ENCODE measurements around the gene ELAVL3. TPM values are rescaled to one million over a fixed set of nuclear protein-coding genes. Genes with fewer than 3 reads are reported as not detected.

Gene ELAVL3
- total and polyA plus RNA-seq, 2 of the 8 experiments (the other 6 are each of a cell fraction or from before 2014, with no cell fraction given): 0.80 to 1.0 TPM

DNA sequence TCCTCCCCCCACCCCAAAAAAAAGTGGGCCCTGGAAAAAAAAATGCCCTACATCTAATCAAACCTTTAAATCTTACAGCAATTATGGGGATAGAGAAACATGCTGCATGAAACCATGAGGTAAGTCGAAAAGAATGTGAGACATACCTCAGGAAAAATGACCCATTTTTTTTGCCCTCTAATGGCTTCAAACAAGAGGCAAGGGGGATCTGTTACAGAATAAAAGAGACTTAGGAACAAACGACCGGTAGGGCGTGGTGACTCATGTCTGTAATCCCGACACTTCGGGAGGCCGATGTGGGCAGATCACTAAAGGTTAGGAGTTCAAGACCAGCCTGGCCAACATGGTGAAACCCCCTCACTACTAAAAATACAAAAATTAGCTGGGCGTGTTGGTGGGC, 70.2 kb downstream of the ELAVL3 start:
- no peak overlapping the region for H3K9ac ChIP-seq (replicated peaks in 1 of 4; ENCODE audit: extremely low read depth in 1 of 4, low read depth in 3 of 4, low read length in 3 of 4)
- H3K14ac ChIP-seq (ENCODE audit: insufficient read length): no peak overlapping the region
- H3K18ac ChIP-seq (ENCODE audit: extremely low read depth, low read length): no peak overlapping the region
- H2BK20ac ChIP-seq (ENCODE audit: low read length): no peak overlapping the region
- peaks cover 0 to 6% (median under 1%) of the 10 kb centered on the region in 4 experiments; a peak in 4 of 7 replicates for H3K4me1 ChIP-seq (replicated peaks in 1 of 4; ENCODE audit: control insufficient read depth in 3 of 4, insufficient read depth in 4 of 4, low read length in 3 of 4)
- 82% methylated on average over 8 of the region's 8 CpGs; no CpG with 5 or more reads in 1 of the 2 experiments for WGBS, 2 experiments (ENCODE audit: extremely low coverage in 1 of 2, insufficient coverage in 1 of 2, insufficient read length in 1 of 2, insufficient replicate concordance in 2 of 2, low coverage in 1 of 2, low lambda C conversion rate in 2 of 2, missing lambda C conversion rate in 1 of 2)
- no peak overlapping the region for H4K8ac ChIP-seq (ENCODE audit: extremely low read depth, insufficient read depth, low read length)
- no peak overlapping the region for H2AFZ ChIP-seq (ENCODE audit: low read length)
- H3K79me2 ChIP-seq (ENCODE audit: control insufficient read depth in 1 of 2, insufficient read depth in 2 of 2, low read length in 2 of 2): no peaks in the 10 kb centered on the region
- H2BK120ac ChIP-seq (replicated peaks; ENCODE audit: low read depth, low read length): no peak overlapping the region
- CTCF ChIA-PET (ENCODE audit: partially characterized antibody): interaction anchor here (0.6 to 1.5 kb wide), 3 partner anchors 28 to 57 kb away, joined by 4 to 5 read pairs (median 4); no protein-coding TSS in a partner anchor
- H3K4me2 ChIP-seq (ENCODE audit: insufficient read depth in 1 of 2, low read depth in 2 of 2, low read length in 2 of 2): no peak overlapping the region
- no peak overlapping the region for H3K4ac ChIP-seq (replicated peaks; ENCODE audit: insufficient read length, low read depth, low read length)
- H4K91ac ChIP-seq (replicated peaks; ENCODE audit: insufficient read length, low read length): no peak overlapping the region
- H3K4me3 ChIP-seq (ENCODE audit: extremely low read depth in 1 of 4, insufficient read depth in 2 of 4, low read depth in 3 of 4, low read length in 4 of 4): no peak overlapping the region
- POLR2A ChIA-PET (ENCODE audit: partially characterized antibody): interaction anchor here (1.2 kb wide), 1 partner anchor 13 kb away, joined by 5 read pairs; no protein-coding TSS in a partner anchor
- H3K36me3 ChIP-seq (ENCODE audit: control insufficient read depth in 2 of 4, insufficient read depth in 4 of 4, low read length in 3 of 4): peaks cover 0 to 7% (median 1%) of the 10 kb centered on the region in 4 experiments; a peak in 4 of 8 replicates
- H2BK5ac ChIP-seq (ENCODE audit: low read depth, low read length): no peak overlapping the region
- peaks cover 0 to 2% of the 10 kb centered on the region in 2 experiments for H4K20me1 ChIP-seq (replicated peaks in 1 of 2; ENCODE audit: control insufficient read depth in 1 of 2, insufficient read depth in 2 of 2, low read length in 2 of 2)
- no peak overlapping the region for H2BK12ac ChIP-seq (ENCODE audit: low read depth, low read length)
- no peak overlapping the region for H3K27ac ChIP-seq (ENCODE audit: low read depth, low read length)
- no peaks in the 10 kb centered on the region for H3K79me1 ChIP-seq (ENCODE audit: low read depth, low read length)
- H3K23ac ChIP-seq (ENCODE audit: insufficient read length): no peak overlapping the region
- H2BK15ac ChIP-seq (ENCODE audit: low read length): no peak overlapping the region
- H3K56ac ChIP-seq (replicated peaks; ENCODE audit: insufficient read length, low read depth, low read length): no peak overlapping the region
- DNase-seq (ENCODE audit: low read depth in 1 of 2, low spot score in 2 of 2) (no peak), FAIRE-seq (no peak)
- no peak overlapping the region for H2AK5ac ChIP-seq (ENCODE audit: low read depth, low read length)
- H3K27me3 ChIP-seq (replicated peaks in 1 of 4; ENCODE audit: control insufficient read depth in 3 of 4, extremely low read depth in 1 of 4, insufficient read depth in 3 of 4, low read length in 3 of 4): no peaks in the 10 kb centered on the region
- no peak overlapping the region for H4K5ac ChIP-seq (ENCODE audit: insufficient read length, low read depth, low read length)
- H3K23me2 ChIP-seq (ENCODE audit: low read depth, low read length): peaks cover 1% of the 10 kb centered on the region; the same call in 1 of the 2 replicates
- no peaks in the 10 kb centered on the region for H3K9me3 ChIP-seq (ENCODE audit: insufficient read depth in 2 of 2, low read depth in 1 of 2, low read length in 1 of 2)
- TF ChIP-seq TAF1 (IDR thresholded peaks at IDR 0.05; ENCODE audit: low read depth, low read length): no peak
- TF ChIP-seq FOSL1 (IDR thresholded peaks at IDR 0.05; ENCODE audit: insufficient read depth, low read depth, low read length): no peak
- no peak for TF ChIP-seq SAP30 (IDR thresholded peaks at IDR 0.05; ENCODE audit: insufficient read depth, insufficient replicate concordance, low read length)
- TF ChIP-seq BRCA1 (IDR thresholded peaks at IDR 0.05; ENCODE audit: low read depth, low read length): no peak
- no peak for TF ChIP-seq NANOG (IDR thresholded peaks at IDR 0.05; ENCODE audit: insufficient read depth, low read depth, low read length, poor library complexity, severe bottlenecking)
- TF ChIP-seq RBBP5 (IDR thresholded peaks at IDR 0.05; ENCODE audit: borderline replicate concordance, low read depth, low read length): no peak
- no peak for TF ChIP-seq CBX8 (IDR thresholded peaks at IDR 0.05; ENCODE audit: borderline replicate concordance, low read depth, low read length)
- no peak for TF ChIP-seq JUN (IDR thresholded peaks at IDR 0.05; ENCODE audit: low read depth, low read length)
- no peak for TF ChIP-seq BACH1 (IDR thresholded peaks at IDR 0.05; ENCODE audit: low read length)
- TF ChIP-seq PHF8 (conservative IDR thresholded peaks at IDR 0.05; ENCODE audit: low read depth, low read length): no peak
- no peak for TF ChIP-seq HDAC2 (IDR thresholded peaks at IDR 0.05; ENCODE audit: borderline replicate concordance in 1 of 2, low read depth in 2 of 2, low read length in 2 of 2)
- TF ChIP-seq TCF12 (IDR thresholded peaks at IDR 0.05; ENCODE audit: low read depth, low read length): no peak
